Hematopoietic multipotent progenitor cell treated with erythropoietin and hydrocortisone succinate and interleukin-3 and kit ligand, for 6 days (in vitro differentiated cells): ENCODE results near the gene TUBGCP3.
A peak's percentile ranks its signal among the peaks of the same experiment; 100 is the strongest.
"Not testable (repeated sequence)": the region's sequence is repeated elsewhere in the genome, so short reads cannot be mapped to it uniquely, and the experiment has no call there.

ENCODE experiments used
- DNase-seq: peaks from one replicate; pipeline ENCODE4 v3.0.0-alpha.2; 2015

The TUBGCP3 gene

GRCh38 chr13:112587764-112588489 lies at the start of gene TUBGCP3:
TUBGCP3 (minus strand) TSS chr13:112588153; CDS start chr13:112587980, 173 bp downstream.
- peak; percentile 91 for DNase-seq

GRCh38 chr13:112637017-112637801 lies 49.3 kb upstream of the TUBGCP3 start:
- DNase-seq, result no peak

DNA sequence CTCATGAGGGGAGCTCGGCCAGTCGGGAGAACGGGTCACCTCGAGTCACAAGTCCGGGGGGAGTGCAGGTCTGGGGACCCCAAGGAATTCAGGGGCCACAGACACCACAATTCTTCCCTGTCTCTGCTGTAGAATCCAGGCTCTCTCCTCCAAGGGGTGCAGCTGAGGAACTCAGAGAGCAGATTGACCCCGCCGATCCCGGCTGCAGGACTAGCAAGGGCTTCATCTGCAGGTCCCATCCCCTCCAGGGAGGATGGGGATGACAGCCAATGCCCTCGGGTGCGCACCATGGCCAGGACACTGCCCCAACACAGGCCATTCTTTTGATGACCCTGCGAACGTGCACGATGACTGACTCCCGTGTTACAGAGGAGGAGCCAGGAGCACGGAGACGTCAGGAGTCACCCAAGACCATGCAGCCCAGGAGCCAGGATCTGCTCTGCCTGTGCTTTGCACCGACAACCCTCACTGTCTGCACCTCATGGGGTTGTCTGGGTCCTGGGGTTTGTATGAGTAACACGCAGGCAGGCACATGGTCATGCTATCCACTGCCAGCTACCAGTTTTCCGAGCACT lies 48.5 kb upstream of the TUBGCP3 start:
- no peak for DNase-seq

GRCh38 chr13:112635323-112635722 lies 47.4 kb upstream of the TUBGCP3 start:
- no peak for DNase-seq

DNA sequence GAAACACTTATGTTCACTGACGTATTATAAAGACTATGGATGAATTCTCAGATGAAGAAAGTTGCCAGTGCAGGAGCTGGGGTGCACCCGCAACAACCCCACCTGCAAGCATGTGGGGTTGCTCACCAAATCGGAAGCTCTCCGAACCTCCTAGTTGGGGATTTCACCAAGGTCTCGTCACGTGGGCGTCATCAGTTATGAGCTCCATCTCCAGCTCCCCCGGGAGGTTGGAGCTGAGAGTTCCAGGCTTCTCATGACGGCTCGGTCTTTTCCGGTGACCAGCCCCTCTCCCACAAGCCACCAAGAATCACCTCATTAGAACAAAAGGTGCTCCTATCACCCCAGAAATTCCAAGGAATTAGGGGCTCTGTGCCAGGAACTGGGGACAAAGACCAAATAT lies 46.1 kb upstream of the TUBGCP3 start:
- DNase-seq, result no peak

- DNase-seq, result not testable (repeated sequence)
Measured at GRCh38 chr13:112630226-112630625, 42.3 kb upstream of the TUBGCP3 start.

DNA sequence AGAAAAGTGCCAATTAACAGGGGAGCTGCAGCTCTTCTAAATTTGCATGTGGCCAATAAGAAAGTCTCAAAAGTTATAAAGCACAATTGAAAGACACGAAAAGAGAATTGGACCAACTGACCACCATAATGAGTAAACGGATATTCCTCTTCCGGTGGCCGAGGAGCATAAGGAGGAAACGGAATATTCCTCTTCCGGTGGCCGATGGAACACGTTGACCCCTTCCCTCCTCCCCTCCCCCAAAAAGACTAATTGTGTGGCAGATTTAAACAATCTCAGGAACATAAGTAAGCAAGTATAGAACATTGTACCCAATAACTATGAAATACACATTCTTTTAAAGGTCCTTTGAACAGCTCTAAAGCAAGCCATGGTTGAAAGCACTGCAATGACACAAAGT lies 41.2 kb upstream of the TUBGCP3 start:
- DNase-seq, result no peak

DNA sequence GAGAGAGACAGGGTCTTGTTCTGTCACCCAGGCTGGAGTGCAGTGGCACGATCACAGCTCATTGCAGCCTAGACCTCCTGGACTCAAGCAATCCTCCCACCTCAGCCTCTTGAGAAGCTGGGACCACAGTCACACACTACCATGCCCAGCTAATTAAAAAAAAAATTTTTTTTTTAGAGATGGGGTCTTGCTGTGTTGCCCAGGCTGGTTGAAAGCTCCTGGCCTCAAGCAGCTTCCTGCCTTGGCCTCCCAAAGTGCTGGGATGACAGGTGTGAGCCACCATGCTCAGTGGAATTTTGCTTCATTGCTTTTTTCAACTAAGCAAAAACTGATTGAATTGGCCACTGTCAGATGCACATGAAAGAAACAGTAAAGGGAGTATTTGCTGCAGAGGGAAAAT lies 39.7 kb upstream of the TUBGCP3 start:
- not testable (repeated sequence) for DNase-seq

- DNase-seq, result no peak
Measured at GRCh38 chr13:112627161-112627560, 39.2 kb upstream of the TUBGCP3 start.

DNA sequence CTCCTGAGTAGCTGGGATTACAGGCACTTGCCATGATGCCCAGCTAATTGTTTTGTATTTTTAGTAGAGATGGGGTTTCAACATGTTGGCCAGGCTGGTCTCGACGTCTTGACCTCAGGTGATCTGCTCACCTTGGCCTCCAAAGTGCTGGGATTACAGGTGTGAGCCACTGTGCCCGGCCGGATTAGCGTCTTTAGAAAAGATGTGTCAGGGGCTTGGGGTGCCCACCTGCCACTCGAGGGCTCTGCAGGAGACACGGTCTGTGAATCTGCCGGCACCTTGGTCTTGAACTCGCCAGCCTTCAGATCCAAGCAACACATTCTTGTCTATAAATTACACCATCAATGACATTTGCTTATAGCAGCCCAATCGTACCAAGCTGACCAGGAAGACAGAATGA lies 38.8 kb upstream of the TUBGCP3 start:
- DNase-seq, result no peak

DNA sequence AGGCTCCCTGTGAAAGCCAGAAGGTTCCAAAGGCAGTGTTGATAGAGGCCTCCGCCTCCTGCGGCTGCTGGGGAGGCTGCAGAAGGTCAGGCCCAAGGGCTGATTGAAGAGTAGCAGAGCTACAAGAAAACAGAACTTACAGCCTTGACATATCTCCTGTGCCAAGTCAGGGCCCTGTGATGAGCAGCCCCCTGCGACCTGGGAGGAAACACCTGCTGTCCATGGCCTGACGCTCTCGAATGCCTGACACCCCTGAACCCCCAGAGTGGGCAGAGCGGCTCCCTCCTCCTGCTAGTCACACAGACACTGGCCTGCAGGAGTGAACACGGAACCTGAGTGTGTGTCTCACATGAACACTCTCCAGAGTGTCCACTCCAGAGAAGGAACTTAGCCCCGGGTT lies 38.2 kb upstream of the TUBGCP3 start:
- no peak for DNase-seq

DNA sequence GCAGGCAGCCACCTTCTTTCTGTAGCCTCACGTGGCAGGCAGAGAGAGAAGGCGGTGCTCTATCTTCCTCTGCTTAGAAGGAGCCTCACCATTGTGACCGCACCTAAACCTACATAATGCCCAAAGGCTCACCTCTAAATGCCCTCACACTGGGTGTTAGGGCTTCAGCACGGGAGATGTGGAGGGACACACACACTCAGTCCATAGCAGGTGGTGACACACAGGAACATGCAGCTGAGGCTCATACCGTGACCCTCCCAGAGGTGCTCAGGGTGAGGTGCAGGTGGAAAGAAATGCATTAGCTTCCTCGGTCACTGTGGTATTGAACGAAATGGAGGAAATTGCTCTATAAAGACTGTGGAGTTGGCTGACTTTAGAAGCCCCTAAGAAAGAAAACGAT lies 37.7 kb upstream of the TUBGCP3 start:
- DNase-seq, result no peak

GRCh38 chr13:112624602-112625430 lies 36.9 kb upstream of the TUBGCP3 start:
- no peak for DNase-seq

DNA sequence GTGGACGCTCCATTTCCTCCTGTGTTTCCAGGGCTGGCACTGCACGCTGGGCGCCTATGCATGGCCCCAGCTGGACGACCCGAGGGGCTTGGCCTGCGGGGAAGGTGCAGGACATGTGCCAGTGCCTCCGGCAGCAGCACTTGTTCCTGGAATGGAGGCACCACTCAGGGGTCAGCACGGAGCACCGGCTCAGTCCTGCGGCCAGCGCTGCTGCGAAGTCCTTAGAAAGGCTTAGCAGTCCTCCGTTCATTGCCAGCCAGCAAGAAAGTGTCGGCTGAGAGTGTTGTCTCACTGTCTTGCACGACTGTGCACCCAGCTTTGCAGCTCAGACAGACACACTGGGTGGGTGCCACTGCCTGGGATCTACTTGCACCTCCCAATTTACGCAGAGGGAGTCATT lies 36.1 kb upstream of the TUBGCP3 start:
- no peak for DNase-seq

GRCh38 chr13:112623051-112623711 lies 35.2 kb upstream of the TUBGCP3 start:
- no peak for DNase-seq

DNA sequence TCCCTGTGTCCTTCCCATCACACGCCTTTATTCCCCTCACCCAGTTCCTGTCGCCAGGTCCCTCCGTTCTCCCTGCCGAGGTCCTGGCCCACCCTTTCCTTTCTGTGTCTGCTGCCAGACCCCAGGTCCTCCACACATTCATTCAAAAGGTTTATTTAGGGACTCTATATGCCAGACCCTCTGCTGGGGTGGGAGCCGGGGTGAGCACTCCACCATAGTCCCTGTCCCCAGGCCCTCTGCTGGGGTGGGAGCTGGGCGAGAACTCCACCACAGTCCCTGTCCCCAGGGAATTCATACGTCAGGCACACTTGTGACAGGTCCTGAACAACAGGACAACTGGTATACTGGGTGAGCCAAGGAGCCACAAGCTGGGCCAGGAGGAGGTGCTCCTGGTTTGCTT lies 34.4 kb upstream of the TUBGCP3 start:
- DNase-seq, result no peak

DNA sequence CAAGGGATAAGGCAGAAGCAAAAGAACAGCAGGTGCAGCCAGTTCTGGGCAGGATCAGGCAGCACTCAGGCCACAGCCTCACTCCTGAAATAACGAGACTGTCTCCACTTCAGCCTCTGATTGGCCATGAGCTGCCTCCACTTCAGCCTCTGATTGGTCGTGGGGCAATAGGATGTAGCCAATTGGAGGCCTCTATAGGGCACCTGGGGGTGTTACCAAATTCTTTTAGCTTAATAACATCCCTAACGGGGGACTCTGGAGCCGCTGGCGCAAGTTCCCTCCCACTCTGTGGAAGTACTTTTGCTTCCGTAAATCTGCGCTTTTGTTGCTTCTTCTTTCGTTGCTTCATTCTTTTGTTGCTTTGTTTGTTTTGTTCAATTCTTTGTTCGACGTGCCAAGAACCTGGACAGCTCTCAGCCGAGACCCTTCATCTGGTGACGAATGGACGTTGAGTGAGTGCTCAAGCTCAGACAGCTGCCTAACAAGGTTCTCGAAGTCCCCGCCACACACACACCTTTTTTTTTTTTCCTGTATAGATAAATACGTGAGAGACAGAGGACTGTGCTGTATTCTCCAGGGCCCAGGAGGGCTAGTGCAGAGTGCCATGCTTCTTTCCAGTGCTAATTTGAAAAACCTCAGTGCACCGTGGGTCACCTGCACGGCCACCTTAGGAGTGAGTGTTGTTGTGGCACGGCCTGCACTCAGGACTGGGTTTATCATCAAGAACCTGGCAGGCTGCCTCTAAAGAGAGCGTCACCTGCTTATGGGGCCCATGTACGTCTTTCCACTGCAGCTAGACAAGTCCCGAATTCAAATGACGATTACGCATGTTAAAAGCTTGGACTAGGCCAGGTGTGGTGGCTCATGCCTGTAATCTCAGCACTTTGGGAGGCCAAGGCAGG lies 32.0 kb upstream of the TUBGCP3 start:
- DNase-seq, result peak; percentile 21

DNA sequence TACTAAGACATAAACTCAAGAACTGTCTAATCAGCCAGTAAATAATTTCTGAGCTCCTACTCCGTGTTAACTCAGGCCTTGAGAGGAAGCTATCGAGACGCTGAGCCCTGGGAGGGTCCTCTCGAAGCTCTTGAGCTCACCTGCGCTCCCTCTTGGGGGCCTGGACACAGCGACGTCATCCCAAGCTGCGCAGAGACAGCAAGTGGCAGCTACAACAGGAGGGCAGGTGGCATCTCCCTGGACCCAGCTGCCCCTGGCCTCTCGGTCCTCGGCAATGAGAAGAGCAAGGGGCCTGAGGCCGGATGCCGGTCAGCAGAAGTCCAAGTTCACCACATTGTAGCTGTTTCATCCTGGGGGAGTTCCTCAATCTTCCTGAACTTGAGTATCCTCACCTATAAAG lies 30.5 kb upstream of the TUBGCP3 start:
- DNase-seq, result no peak

GRCh38 chr13:112617754-112618375 lies 29.9 kb upstream of the TUBGCP3 start:
- no peak for DNase-seq

DNA sequence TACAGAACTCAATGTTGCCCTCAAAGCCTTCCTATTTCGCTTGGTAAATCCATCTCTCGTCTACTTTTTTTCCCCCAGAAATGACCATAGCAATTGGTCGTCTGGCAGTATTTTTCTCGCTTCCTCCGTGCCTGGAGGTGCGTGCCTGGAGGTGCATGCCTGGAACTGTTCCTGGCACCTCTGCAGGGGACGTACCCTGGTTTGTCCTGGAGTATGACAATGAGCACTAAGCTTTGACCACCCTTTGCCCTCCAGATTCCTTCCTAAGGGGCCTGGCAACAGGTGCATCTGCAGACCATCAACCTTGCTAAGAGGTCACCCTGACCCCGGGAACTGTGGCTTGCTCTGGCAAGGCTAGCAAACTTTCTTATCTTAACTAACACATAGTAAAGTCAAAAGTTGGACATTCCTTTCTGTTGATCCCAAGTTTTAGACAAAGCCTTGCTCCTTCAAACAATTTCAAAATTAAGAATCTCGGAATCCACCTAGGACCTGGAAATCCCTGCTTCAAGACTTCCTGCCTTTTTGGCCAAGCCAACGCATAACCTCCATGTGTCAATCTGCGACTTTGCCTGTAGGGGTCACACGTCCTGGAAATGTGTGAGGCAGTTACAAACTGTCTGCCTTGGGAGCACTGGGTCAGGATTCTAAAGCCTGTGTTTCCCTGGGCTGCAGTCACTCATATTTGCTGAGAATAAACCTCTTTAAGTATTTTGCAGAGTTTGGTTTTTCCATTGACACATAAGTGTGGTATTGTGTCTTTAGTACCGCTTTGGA lies 28.8 kb upstream of the TUBGCP3 start:
- peak; percentile 75 for DNase-seq
